H9 (cell line): ENCODE measurements around the gene LAMB1. TPM values are rescaled to one million over a fixed set of nuclear protein-coding genes. Genes with fewer than 3 reads are reported as not detected.

Experiments
- DNase-seq: peaks from one replicate; pipeline ENCODE4 v3.0.0-alpha.2; 2017
- H2AFZ ChIP-seq: one replicate; pipeline ENCODE4 v1.6.1; 2013; ENCODE audit warnings: mild to moderate bottlenecking, low read length, control low read depth, moderate library complexity
- H2AK5ac ChIP-seq: 2 replicates; pipeline ENCODE4 v1.6.1; 2013; ENCODE audit warnings: low read length, control low read depth, mixed read lengths; ENCODE audit not compliant: insufficient read length
- H2BK120ac ChIP-seq: one replicate; pipeline ENCODE4 v1.6.1; 2013; ENCODE audit warnings: low read depth, mild to moderate bottlenecking, low read length, control low read depth, inconsistent platforms; ENCODE audit not compliant: poor library complexity, severe bottlenecking
- H2BK12ac ChIP-seq: 2 replicates; pipeline ENCODE4 v1.6.1; 2013; ENCODE audit warnings: low read length, control low read depth, mixed read lengths, low read depth; ENCODE audit not compliant: insufficient read length
- H2BK15ac ChIP-seq: 2 replicates; pipeline ENCODE4 v1.6.1; 2013; ENCODE audit warnings: low read depth, low read length, control low read depth
- H2BK20ac ChIP-seq: one replicate; pipeline ENCODE4 v1.6.1; 2013; ENCODE audit warnings: low read depth, mild to moderate bottlenecking, low read length, control low read depth, inconsistent platforms; ENCODE audit not compliant: poor library complexity, severe bottlenecking
- H2BK5ac ChIP-seq: 2 replicates; pipeline ENCODE4 v1.6.1; 2013; ENCODE audit warnings: low read length, control low read depth, mixed read lengths; ENCODE audit not compliant: insufficient read length
- H3K14ac ChIP-seq: 2 replicates; pipeline ENCODE4 v1.6.1; 2013; ENCODE audit warnings: low read length, control low read depth; ENCODE audit not compliant: insufficient read depth
- H3K18ac ChIP-seq: 2 replicates; pipeline ENCODE4 v1.6.1; 2013; ENCODE audit warnings: low read depth, mild to moderate bottlenecking, mixed read lengths, low read length, control low read depth; ENCODE audit not compliant: insufficient read length
- H3K23ac ChIP-seq: 2 replicates; pipeline ENCODE4 v1.6.1; 2013; ENCODE audit warnings: low read length, control low read depth, mixed read lengths, low read depth; ENCODE audit not compliant: insufficient read length
- H3K23me2 ChIP-seq: 2 replicates; pipeline ENCODE4 v1.6.1; 2013; ENCODE audit warnings: low read depth, mild to moderate bottlenecking, mixed read lengths, low read length, control low read depth; ENCODE audit not compliant: insufficient read length, poor library complexity, severe bottlenecking
- H3K27ac ChIP-seq: 2 replicates; pipeline ENCODE4 v1.5.1; 2013; ENCODE audit warnings: low read length, control low read depth, mixed read lengths, low read depth; ENCODE audit not compliant: insufficient read length
- H3K27me3 ChIP-seq: 2 replicates; pipeline ENCODE4 v1.6.1; 2013; ENCODE audit warnings: low read length, control low read depth, inconsistent platforms; ENCODE audit not compliant: insufficient read depth
- H3K4ac ChIP-seq: 2 replicates; pipeline ENCODE4 v1.6.1; 2013; ENCODE audit warnings: low read depth, mild to moderate bottlenecking, control low read depth, inconsistent platforms, low read length, moderate library complexity
- H3K4me1 ChIP-seq: 2 replicates; pipeline ENCODE4 v1.6.1; 2013; ENCODE audit warnings: low read length, control low read depth, inconsistent platforms; ENCODE audit not compliant: insufficient read depth
- H3K4me2 ChIP-seq: 2 replicates; pipeline ENCODE4 v1.6.1; 2013; ENCODE audit warnings: low read length, control low read depth, mixed read lengths; ENCODE audit not compliant: insufficient read length, insufficient read depth
- H3K56ac ChIP-seq: 2 replicates; pipeline ENCODE4 v1.6.1; 2013; ENCODE audit warnings: low read depth, mild to moderate bottlenecking, mixed read lengths, low read length, control low read depth; ENCODE audit not compliant: insufficient read length
- H3K79me1 ChIP-seq: 2 replicates; pipeline ENCODE4 v1.6.1; 2013; ENCODE audit warnings: low read depth, mild to moderate bottlenecking, moderate library complexity, low read length, control low read depth, inconsistent platforms; ENCODE audit not compliant: insufficient read depth, poor library complexity, severe bottlenecking
- H3K79me2 ChIP-seq: 2 replicates; pipeline ENCODE4 v1.6.1; 2013; ENCODE audit warnings: low read length, control low read depth, inconsistent platforms; ENCODE audit not compliant: insufficient read depth
- H3K9ac ChIP-seq: 2 replicates; pipeline ENCODE4 v1.6.1; 2013; ENCODE audit warnings: low read length, control low read depth, mixed read lengths; ENCODE audit not compliant: insufficient read length; ENCODE audit errors: extremely low read depth
- H3K9me3 ChIP-seq: one replicate; pipeline ENCODE4 v1.6.1; 2013; ENCODE audit warnings: low read depth, low read length, inconsistent platforms; ENCODE audit not compliant: control insufficient read depth
- H3T11ph ChIP-seq: one replicate; pipeline ENCODE4 v1.6.1; 2013; ENCODE audit warnings: mild to moderate bottlenecking, low read length, control low read depth, inconsistent platforms
- H4K20me1 ChIP-seq: one replicate; pipeline ENCODE4 v1.6.1; 2013; ENCODE audit not compliant: control insufficient read depth, insufficient read length, insufficient read depth
- H4K5ac ChIP-seq: 2 replicates; pipeline ENCODE4 v1.6.1; 2013; ENCODE audit warnings: low read depth, mild to moderate bottlenecking, mixed read lengths, low read length, control low read depth; ENCODE audit not compliant: insufficient read length
- H4K8ac ChIP-seq: replicated peaks from 2 replicates; pipeline ENCODE4 v1.6.1; 2013; ENCODE audit warnings: low read length, control low read depth, mixed read lengths, low read depth; ENCODE audit not compliant: insufficient read length
- H4K91ac ChIP-seq: 2 replicates; pipeline ENCODE4 v1.6.1; 2013; ENCODE audit warnings: low read depth, mild to moderate bottlenecking, moderate library complexity, mixed read lengths, low read length, control low read depth; ENCODE audit not compliant: insufficient read length
- H3K27ac Mint-ChIP-seq, 3 experiments: 2 replicates in 2 of 3; 3 replicates in 1 of 3; pipeline ENCODE4 v1.8.0; 2020 to 2021; ENCODE audit warnings: mixed read lengths in 3 of 3, mild to moderate bottlenecking in 1 of 3, moderate library complexity in 1 of 3
- H3K27me3 Mint-ChIP-seq: 2 replicates; pipeline ENCODE4 v1.8.0; 2021; ENCODE audit warnings: low read depth, mild to moderate bottlenecking, moderate library complexity, mixed read lengths
- H3K36me3 Mint-ChIP-seq, 3 experiments: 2 replicates in 2 of 3; 3 replicates in 1 of 3; pipeline ENCODE4 v1.8.0; 2020 to 2021; ENCODE audit warnings: low read depth in 3 of 3, mixed read lengths in 3 of 3; ENCODE audit not compliant: insufficient read depth in 1 of 3
- H3K4me1 Mint-ChIP-seq, 2 experiments: 2 replicates each; pipeline ENCODE4 v1.8.0; 2020; ENCODE audit warnings: mixed read lengths in 2 of 2
- H3K4me3 Mint-ChIP-seq, 2 experiments: 2 replicates in 1 of 2; 3 replicates in 1 of 2; pipeline ENCODE4 v1.8.0; 2020 to 2021; ENCODE audit warnings: mild to moderate bottlenecking in 2 of 2, mixed read lengths in 2 of 2, moderate library complexity in 1 of 2
- H3K9me3 Mint-ChIP-seq, 2 experiments: 2 replicates in 1 of 2; 3 replicates in 1 of 2; pipeline ENCODE4 v1.8.0; 2020; ENCODE audit warnings: mild to moderate bottlenecking in 2 of 2, mixed read lengths in 2 of 2, moderate library complexity in 1 of 2
- CTCF ChIP-seq: fragments of 200-600 bp; sonication (generic); conservative IDR thresholded peaks from 3 replicates; pipeline ENCODE4 v1.8.0; 2021; ENCODE audit warnings: antibody characterized with exemption, mild to moderate bottlenecking
- WGBS: extraction: QIAGEN DNeasy Blood & Tissue Kit; methylation state at CpG from one replicate; pipeline ENCODE4 v1.1.7; 2013; ENCODE audit warnings: missing lambda C conversion rate, low lambda C conversion rate, mixed read lengths; ENCODE audit not compliant: insufficient read length; ENCODE audit errors: extremely low coverage; 5-methylcytosine and 5-hydroxymethylcytosine counted together
- total RNA-seq: library from RNA; stranded (reverse); gene quantifications from 2 replicates; pipeline ENCODE4 v1.2.1, GENCODE V29; 2021

Gene LAMB1
- total RNA-seq, 1 experiment from 2014 or later: 75.8 TPM

- Histone ChIP-seq H2BK5ac (no peak overlapping the region), H4K91ac (no peak overlapping the region), H3K4ac (no peak overlapping the region), H3K23ac (no peak overlapping the region), H3K4me2 (no peak overlapping the region), H3K23me2 (no peaks in the 10 kb centered on the region), H3K27ac (no peak overlapping the region), H3K79me2 (no peaks in the 10 kb centered on the region), H3K18ac (no peak overlapping the region), H3K56ac (no peak overlapping the region), H4K8ac (no peak overlapping the region), H3T11ph (no peak overlapping the region), H3K4me1 (no peaks in the 10 kb centered on the region), H4K20me1 (no peaks in the 10 kb centered on the region), H2AFZ (no peak overlapping the region), H3K79me1 (no peaks in the 10 kb centered on the region), H2BK120ac (no peak overlapping the region), H3K9me3 (no peaks in the 10 kb centered on the region), H4K5ac (no peak overlapping the region), H2BK20ac (no peak overlapping the region), H2BK15ac (no peak overlapping the region), H3K14ac (no peak overlapping the region), H3K9ac (no peak overlapping the region), H2AK5ac (no peak overlapping the region), H3K27me3 (no peaks in the 10 kb centered on the region), H2BK12ac (no peak overlapping the region)
- H3K27me3 Mint-ChIP-seq: no peaks in the 10 kb centered on the region
- TF ChIP-seq CTCF: no peak
- peaks cover 33 to 87% (median 73%) of the 10 kb centered on the region in 3 experiments; a peak in 6 of 7 replicates for H3K36me3 Mint-ChIP-seq
- H3K9me3 Mint-ChIP-seq: no peaks in the 10 kb centered on the region; a peak in 1 of 5 replicates
- H3K4me3 Mint-ChIP-seq: no peak overlapping the region
- H3K27ac Mint-ChIP-seq: no peak overlapping the region
- DNase-seq: no peak
- no CpG with 5 or more reads among the region's 2 CpGs for WGBS
- no peaks in the 10 kb centered on the region; a peak in 1 of 4 replicates for H3K4me1 Mint-ChIP-seq
These were observed 95.2 kb downstream of the LAMB1 start for GRCh38 chr7:107907790-107908189.
